GM18502 (cell line): ENCODE measurements around the gene DCP1B.
"Not testable (repeated sequence)": the region's sequence is repeated elsewhere in the genome, so short reads cannot be mapped to it uniquely, and the experiment has no call there.

Source experiments
- ATAC-seq: cut with Tn5 transposase; IDR thresholded peaks from one replicate; pipeline ENCODE4 v1.9.1; 2021; ENCODE audit warnings: mild to moderate bottlenecking; ENCODE audit not compliant: unreplicated experiment, poor library complexity

The DCP1B gene

DNA sequence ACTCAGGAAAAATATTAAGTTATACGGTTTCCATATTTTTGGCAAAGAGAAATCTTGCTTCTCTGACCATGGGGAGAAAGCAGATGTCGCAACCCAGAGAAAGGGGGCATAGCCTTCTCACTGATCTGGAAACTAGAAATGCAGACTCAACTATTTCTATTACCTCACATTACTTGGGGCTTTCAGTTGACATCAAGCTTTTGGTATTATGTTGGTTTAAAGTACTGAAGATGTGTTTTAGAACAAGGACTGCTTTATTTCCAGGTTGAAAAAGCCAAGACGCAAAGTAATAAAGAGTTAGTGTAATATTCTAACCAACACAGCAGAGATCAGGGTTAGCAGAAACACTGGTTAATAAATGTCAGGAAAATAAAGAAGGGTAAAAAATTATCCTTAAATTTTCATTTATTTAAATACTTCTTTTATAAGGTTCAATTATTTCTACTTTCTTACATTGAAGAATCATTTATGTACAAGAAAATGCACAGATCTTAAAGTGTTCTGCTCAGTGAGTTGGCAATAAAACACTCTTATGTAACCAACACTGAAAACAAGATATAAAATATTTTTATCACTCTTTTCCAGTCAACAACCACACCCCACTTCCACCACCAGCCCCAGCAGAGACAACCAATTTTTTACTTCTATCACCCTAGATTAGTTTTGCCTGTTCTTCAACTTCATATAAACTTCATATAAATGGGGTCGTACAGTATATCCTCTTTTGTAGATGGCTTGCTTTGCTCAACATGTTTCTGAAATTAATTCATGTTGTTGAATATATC, 26.0 kb downstream of the DCP1B start:
- no peak for ATAC-seq

DNA sequence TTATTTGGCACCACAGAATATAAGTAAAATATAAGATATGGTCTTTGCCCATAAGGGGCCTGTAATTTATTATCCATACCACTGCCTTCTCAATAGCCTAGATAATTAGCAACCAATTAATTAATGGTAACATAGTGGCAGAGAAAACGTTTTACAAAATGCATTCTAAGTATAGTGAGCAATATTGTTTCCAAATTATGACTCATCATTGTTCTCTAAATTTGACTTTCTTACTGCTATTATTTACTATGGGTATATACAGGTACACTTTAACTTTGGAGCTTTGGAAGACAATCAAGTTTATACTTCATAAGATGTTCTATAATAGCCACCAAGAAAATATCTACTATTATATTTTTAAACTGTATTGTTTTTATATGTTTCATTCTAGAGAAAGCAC, 26.7 kb downstream of the DCP1B start:
- no peak for ATAC-seq

DNA sequence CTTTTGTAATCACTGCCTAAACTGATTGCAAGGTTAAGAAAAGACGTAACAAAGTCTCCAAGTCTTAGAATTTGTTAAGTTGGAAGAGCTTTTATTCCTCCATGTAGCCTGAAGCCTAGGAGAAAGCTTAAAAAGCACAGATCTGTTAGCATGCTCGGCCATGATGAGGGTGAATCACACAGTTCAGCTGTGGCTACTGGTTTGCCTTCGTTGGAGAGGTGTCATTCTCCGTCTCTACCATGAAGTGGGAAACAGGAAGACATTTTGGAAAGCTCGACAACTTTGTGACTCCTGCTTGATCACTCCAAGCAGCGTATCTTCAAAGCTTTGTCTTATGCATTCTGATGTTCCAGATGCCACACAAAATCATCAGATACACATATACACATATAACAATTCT, 27.1 kb downstream of the DCP1B start:
- no peak for ATAC-seq

DNA sequence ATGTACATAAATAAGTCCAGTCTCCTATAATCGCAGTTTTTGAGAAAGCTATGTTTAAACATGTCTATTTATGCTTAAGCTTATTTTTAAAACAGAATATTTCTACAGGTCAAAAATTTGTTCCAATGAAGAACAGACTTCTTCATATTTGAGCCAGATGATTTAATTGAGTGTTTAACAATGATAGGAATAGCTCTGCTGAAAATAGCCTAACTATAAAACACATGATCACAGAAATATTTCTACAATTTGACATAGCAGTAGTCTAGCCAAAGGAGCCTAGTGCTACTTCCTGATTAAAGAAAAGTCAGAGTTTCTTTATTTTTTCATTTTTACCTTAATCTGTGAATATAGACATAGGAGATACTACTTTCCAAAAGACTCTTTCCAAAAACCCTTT, 29.4 kb downstream of the DCP1B start:
- no peak for ATAC-seq

DNA sequence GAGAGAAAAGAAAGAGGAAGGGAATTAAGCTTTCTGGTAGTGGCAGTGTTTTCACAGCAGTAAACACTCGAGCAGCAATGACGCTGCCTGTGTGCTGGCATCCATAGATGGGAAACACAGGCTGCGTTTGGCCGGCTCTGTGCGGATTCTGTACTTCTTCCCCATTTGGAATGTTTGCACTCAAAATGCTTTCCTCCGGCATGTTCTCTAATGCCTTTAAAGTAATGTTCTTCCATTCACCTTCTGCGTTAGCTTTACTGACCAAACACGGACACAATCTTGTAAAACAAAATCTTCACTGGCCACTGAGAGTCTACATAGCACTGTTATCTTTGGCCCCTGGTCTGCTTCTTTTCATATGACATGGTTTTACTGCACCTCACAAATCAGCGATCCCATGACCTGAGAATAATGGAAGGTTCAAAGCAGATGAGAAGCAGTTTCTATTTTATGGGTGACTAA, 31.4 kb downstream of the DCP1B start:
- ATAC-seq, result no peak

DNA sequence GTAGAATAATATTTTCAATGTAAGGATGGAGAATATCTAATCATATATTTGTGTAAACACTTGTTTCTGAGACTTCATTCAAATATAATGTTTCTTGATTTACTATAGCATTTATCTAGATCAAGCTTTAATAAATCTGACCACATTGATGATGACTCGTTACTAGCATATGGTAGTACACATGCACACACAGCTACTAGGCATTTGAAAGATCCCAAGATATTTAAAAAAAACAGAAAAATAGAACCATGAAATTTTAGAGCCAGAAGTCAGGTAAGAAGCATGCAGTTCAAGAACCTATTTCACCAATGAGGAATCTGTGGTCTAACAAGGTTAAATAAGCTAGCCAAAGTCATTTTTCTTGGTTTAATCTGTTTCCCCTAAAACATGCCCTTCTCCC, 32.0 kb downstream of the DCP1B start:
- ATAC-seq, result no peak

DNA sequence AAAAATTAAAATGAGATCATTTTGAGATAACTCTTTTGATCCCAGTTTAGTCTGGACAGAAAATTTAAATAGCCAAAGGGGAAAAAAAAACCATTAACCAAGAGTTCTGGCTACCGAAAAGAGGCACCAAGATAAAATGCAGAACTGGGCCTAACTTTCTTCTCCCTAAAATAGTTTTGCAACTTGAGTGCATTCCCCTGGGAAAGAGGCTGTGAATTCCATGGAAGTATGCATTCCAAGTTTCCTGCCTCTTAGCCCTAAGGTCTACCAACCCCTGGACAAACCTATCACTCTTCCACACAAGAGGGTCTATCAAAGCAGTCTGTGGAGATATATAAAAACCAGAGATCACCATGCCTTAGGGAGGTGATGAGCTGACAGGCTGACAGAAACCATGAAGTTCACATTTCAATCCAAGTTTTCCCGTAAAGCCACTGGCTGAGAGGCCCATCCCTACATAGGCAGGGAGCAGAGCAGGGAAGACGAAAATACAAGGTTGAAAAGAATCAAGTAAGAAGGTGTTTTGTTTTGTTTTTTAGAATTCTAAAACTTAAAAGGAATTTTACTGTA, 33.8 kb downstream of the DCP1B start:
- no peak for ATAC-seq

DNA sequence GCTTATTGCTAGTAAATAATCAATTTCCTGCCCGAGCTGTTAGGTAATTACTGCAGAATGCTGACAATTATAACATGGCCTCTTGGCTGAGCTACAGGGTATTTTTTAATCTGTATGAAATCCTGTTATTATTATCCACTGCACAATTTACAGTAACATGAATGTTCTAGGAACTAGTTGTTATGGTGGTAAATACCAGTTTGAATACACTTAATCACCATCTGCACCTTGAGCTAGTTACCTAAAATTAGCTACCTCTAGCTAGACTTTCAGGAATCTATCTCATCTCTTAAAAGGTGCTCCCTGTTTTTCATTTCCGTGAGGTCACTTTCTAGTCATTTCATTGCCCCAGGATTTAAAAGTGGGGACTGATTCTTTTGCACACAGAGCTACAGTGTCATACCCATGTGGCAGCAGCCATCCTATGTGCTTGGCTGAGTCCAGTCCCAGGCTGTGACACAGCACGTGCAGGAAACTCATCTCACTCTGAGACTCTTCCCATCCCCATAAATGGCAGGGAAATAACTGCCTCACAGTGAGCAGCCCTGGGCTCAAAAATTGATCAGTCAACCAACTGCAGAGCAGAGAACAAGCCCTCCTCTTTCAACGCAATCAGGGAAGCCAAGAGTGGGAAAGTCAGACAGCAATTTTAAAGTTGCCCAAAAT, 37.6 kb downstream of the DCP1B start:
- no peak for ATAC-seq

DNA sequence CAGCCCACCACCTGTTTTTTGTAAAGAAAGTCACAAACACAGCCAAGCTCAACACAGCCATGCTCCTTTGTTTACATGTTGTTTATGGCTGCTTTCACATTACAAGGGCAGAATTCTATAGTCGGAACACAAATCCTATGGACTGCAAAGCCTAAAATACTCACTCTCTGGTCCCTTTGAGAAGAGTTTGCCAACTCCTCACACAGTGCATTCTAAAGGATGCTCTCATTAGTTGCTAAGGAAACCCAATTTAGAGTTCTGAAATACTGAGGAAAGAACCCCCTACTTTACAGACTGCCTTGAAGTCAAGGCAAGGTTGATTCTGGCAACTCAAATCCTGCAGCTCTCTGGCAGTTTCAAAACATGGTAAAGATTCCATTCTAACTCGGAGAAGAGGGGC, 38.3 kb downstream of the DCP1B start:
- no peak for ATAC-seq

DNA sequence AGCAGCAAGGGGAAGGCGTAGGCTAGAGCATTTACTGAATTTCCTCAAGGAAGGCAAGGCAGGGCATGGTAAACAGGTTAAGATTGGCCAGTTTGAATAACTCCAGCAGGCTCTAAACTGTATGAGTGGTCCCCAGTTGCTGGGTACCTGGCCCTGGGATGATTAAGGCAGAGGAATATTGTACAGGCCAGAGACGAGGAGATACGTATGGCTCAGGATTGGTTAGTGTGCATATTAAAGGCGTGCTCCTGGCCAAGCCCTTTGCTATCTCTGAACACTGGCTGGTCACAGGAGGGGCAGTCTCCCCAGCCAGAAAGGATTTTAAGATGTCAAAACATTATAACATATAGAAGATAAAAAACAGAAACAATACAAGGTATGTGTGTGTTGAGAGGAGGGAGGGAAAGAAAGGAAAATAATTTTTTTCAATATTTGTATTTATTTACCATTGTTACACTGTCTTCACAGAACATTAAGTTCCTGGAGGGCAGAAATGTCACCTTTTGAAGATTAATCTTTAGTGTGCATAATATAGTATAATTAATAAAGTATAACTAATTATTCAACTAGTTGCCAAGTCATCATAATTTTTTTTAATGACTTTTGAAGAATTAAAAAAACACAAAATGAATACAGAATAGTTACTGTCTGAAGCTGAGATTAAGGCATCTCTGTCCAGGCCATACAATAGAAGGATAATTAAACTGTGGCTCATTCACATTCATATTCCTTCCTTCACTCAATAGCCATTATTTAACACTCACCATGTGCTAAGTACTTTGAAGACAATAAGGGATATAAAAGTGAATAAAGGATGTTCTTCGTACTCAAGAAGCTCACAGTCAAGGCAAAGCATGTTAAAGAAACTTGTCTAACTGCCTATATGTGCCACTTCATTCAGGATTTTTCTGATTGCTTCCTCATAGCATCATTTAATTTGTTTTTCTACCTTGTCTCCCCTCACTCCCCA, 41.9 kb downstream of the DCP1B start:
- ATAC-seq, result no peak

DNA sequence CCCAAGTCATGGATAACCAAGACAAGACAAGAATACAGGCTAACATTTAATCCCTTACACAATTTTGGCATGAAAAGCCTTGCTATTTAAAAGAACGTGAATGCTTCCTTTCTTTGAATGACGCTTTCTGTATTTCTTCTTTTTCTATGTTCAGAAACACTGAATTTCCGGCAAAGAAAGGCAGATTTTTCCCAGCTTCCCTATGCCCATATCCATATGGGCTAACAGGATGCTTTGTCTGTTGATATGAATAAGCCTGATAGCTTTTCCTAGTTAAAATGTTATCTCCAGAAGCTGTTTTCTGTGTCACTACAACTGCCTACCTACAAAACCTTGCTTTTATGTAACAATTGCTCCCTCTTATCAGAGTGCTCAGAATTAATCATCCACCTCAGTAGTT, 47.5 kb downstream of the DCP1B start:
- ATAC-seq, result no peak

DNA sequence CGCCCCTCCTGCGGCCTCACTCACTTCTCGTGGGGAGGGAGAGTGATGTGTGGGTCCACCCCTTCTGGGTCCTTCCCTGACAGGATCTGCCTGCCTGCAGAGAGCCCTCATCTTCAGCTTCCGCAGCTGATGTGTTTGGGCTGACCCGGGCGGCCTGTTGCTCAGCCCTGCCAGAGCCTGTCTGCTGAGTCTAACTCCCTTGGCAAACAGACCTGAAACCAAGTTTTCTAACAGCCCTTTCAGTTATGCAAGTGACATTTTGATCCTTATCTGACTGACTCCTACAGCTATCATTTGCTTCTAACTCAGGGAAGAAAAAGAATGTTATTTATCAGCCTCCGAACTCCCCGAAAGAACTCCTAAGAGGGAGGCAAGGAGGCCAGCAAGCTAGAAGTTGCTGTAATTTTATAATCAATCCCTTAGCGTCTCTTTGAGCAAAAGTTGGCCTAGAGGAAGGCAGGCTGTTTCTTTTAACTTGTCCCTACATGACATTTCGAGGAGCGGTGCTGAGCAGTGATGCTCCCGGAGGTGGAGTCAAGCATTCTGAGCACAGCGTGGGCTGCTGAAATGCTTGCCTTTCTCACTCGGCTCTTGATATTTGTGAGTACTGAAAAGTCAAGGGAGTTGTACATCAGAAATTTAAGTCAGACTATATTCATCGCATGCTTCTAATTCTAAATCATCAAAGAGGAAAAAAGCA, 54.3 kb downstream of the DCP1B start:
- ATAC-seq, result no peak

DNA sequence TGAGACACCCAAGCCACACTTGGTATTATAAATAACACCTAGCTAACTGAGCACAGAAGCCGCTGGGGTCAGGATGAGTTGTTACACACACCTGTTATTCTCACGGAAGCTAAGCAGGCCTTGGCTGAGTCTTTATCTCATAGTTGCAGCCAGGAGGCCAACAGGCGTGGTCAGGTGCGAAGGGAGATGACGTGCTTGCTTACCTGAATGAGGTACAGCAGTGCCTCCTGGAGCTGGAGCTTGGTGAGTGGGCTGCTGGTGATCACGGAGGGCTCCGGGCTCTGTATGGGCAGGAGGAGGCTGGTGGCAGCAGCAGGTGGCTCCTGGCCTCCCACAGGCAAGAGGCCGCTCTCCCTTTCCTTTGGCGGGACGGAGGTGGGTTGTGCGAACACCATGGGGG, 55.4 kb downstream of the DCP1B start:
- no peak for ATAC-seq

DNA sequence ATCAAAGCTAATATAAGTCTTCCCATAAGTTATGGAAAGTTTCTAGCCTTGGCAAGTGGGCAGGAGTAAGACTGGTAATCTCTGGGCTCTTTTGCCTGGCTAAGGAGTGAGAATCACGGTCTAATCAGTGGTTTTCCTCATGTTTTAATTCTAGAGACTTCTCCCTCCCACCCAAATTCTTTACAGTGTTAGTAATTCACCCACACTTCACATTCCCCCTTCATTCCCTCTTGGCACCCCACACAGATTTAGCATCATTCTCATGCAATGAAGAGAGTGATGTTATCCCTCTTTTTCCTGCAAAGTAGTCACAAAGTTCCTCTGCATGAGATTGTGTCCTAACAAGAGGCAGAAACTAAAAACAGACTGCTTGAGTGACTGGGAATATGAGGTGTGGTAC, 57.2 kb downstream of the DCP1B start:
- no peak for ATAC-seq

DNA sequence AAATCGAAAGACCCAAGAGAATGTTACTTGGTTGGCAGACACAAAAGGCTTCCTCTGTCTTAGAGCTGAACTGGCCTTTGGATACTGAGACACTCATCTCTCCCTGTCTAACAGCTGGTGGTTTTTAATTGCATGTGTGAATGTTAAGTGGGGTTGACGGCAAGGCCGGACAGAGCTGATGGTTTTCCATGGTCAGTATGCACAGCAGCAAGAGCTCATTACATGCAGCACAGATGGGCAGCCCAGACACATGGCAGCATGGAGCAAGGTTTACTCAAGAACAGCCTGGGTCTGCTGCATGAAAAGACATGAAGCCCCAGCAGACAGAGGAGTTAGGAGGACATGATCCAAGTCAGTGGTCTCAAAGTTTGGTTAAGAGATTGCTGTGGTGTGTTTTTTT, 58.0 kb downstream of the DCP1B start:
- ATAC-seq, result no peak

DNA sequence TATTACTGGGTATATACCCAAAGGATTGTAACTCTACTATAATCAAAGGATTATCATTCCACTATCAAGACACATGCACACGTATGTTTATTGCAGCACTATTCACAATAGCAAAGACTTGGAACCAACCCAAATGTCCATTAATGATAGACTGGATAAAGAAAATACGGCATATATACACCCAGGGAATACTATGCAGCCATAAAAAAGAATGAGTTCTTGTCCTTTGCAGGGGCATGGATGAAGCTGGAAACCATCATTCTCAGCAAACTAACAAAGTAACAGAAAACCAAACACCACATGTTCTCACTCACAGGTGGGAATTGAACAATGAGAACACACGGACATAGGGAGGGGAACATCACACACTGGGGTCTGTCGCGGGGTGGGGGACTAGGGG, 58.8 kb downstream of the DCP1B start:
- not testable (repeated sequence) for ATAC-seq

DNA sequence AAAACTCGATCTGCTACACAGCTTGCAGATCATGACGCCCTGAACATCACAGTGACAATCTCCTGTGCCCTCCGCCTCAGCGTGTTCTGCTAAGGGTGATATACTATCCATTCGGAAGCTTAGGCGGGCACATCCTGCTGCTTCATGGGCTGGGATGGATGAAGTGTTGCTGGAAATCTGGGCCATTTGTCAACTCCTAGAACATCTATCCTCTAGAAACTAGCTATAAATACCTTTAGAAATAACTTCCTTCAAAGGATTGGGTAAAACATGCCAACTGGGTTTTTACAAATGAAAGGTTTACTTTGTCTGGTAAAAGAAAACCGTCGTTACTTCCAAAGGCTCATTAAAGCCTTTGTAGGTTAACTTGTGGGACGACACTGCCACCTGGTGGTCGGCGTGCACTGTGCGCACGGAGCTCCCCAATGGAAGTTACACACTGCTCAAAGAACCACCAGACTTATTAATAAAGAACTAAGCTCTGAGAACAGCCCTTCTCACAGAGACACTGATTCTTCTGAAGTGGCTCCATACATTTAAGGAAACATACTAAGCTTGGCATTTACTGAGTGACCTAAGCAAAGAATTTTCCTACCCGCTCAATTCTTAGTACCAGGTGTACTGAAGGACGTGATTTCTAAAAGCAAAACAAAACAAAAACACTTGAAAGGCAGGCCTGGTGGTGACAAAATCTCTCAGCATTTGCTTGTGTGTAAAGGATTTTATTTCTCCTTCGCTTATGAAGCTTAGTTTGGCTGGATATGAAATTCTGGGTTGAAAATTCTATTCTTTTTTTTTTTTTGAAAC, 64.3 kb downstream of the DCP1B start:
- no peak for ATAC-seq

DNA sequence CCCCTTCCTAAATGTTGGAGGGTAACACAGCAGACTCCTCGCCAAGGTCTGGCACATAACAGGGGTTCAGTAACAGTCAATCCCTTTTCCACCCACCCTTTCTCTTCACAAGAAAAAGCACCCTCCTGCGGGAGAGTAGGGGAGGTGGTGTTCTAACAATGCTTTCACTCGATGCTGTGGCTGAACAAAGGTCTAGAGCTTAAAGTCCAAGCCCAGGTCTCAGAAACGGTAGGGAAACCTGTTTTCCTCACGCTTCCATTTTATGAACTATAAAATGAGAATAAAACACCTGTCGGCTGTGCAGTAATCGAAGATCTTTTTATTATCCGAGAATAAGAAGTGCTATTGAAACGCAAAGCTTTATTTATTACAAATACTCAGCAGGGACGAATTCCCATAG, 64.9 kb downstream of the DCP1B start:
- no peak for ATAC-seq
